D721Med (cell line): ENCODE data around the gene NUP210L.
"Not testable (repeated sequence)": the region's sequence is repeated elsewhere in the genome, so short reads cannot be mapped to it uniquely, and the experiment has no call there.

ENCODE experiments used
- DNase-seq: peaks from one replicate; pipeline ENCODE4 v3.0.0; 2011; ENCODE audit warnings: low spot score; ENCODE audit not compliant: insufficient read length
- FAIRE-seq: peaks from 2 replicates; lab custom pipeline; 2011; peaks lifted over from hg19 to GRCh38; lab: Jason Lieb, UNC
- CTCF ChIP-seq: IDR thresholded peaks from 2 replicates; pipeline ENCODE4 v1.5.1; 2012; ENCODE audit warnings: mild to moderate bottlenecking, control low read depth; ENCODE audit not compliant: insufficient read depth; ENCODE audit errors: missing control alignments

NUP210L gene

GRCh38 chr1:154157520-154158306 is 2.8 kb upstream of the NUP210L start:
- FAIRE-seq (no peak), DNase-seq (no peak)
- no peak for TF ChIP-seq CTCF

- FAIRE-seq: no peak
- no peak for DNase-seq
- TF ChIP-seq CTCF: no peak
Measured at GRCh38 chr1:154155251-154155650, 378 bp upstream of the NUP210L start.

GRCh38 chr1:154154053-154154452 is 820 bp downstream of the NUP210L start:
- DNase-seq (no peak), FAIRE-seq (no peak)
- no peak for TF ChIP-seq CTCF

- FAIRE-seq (no peak), DNase-seq (no peak)
- TF ChIP-seq CTCF: no peak
Measured at GRCh38 chr1:154151311-154151710, 3.6 kb downstream of the NUP210L start.

- no peak for TF ChIP-seq CTCF
- no peak for FAIRE-seq
- no peak for DNase-seq
Measured at GRCh38 chr1:154148807-154149206, 6.1 kb downstream of the NUP210L start.

- DNase-seq: not testable (repeated sequence)
Measured at GRCh38 chr1:154147505-154147904, 7.4 kb downstream of the NUP210L start.

GRCh38 chr1:154145986-154146385 is 8.9 kb downstream of the NUP210L start:
- no peak for FAIRE-seq
- no peak for DNase-seq
- peak; percentile 40 for TF ChIP-seq CTCF

More at GRCh38 chr1:154147505-154147904, 7.4 kb downstream of the NUP210L start:
- not testable (repeated sequence) for FAIRE-seq
